Measurements from ENCODE around the gene CHST7. TPM values are rescaled to one million over a fixed set of nuclear protein-coding genes. Genes with fewer than 3 reads are reported as not detected.

Gene CHST7
- total RNA-seq, 4 donors from 2014 or later, result 7.2 to 32.0 (median 9.1) TPM

DNA sequence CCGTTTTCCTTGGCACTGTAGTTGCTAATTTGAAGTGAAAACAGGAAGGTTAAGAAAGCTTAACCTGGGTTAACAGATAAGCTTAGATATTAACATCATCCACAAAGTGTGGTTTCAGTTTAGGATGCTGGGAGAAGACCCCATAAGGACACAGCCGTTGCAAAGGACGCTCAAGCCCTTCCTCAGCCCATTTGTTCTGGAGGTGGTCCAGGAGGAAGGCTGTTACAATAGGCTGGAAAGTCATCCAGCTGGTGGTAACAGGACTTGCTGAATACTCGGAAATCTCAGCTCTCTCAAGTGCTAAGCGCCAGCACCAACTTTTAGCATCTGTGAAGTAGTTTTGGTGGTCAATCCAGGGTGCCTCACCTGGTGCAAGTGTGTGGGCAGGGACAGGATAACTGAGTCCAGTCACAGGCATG lies 14.2 kb downstream of the CHST7 start:
- Histone ChIP-seq H3K36me3 (no peaks in the 10 kb centered on the region), H3K27ac (peak overlapping the region; percentile 28 to 39), H3K9me3 (no peaks in the 10 kb centered on the region), H3K4me3 (no peak overlapping the region), H3K4me1 (no peaks in the 10 kb centered on the region), H3K27me3 (no peaks in the 10 kb centered on the region)
- DNase-seq, result no peak
- TF ChIP-seq, protein P1, sequence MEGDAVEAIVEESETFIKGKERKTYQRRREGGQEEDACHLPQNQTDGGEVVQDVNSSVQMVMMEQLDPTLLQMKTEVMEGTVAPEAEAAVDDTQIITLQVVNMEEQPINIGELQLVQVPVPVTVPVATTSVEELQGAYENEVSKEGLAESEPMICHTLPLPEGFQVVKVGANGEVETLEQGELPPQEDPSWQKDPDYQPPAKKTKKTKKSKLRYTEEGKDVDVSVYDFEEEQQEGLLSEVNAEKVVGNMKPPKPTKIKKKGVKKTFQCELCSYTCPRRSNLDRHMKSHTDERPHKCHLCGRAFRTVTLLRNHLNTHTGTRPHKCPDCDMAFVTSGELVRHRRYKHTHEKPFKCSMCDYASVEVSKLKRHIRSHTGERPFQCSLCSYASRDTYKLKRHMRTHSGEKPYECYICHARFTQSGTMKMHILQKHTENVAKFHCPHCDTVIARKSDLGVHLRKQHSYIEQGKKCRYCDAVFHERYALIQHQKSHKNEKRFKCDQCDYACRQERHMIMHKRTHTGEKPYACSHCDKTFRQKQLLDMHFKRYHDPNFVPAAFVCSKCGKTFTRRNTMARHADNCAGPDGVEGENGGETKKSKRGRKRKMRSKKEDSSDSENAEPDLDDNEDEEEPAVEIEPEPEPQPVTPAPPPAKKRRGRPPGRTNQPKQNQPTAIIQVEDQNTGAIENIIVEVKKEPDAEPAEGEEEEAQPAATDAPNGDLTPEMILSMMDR (IDR thresholded peaks at IDR 0.05), result no peak
- no peak for TF ChIP-seq POLR2A (IDR thresholded peaks at IDR 0.05)
- intact Hi-C loops (cut with DNase I; ENCODE audit: low total_unique reads), result no loop called here

DNA sequence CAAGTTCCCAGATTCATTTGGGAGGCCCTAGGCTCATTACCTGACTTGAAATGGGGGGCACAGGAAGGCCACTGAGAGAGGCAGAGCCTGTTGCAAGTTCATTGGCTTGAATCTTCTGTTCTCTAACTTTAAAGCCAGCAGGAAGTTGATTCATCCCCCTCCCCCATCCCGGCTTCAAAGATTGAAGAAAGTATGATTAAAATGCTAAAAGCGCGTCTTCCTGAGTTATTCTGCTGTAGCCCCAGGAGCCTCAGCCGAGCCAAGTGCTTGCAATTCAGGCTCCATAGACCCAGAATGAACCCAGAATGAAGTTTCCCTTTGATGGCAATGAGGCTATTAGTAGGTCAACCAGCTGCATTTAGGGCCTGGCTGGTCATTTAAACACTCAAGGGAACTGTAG lies 14.7 kb downstream of the CHST7 start:
- DNase-seq, result peak; percentile 36 to 58
- Histone ChIP-seq H3K4me1 (no peaks in the 10 kb centered on the region), H3K9me3 (no peaks in the 10 kb centered on the region), H3K27ac (peak overlapping the region; percentile 28 to 39), H3K4me3 (no peak overlapping the region), H3K36me3 (no peaks in the 10 kb centered on the region), H3K27me3 (no peaks in the 10 kb centered on the region)
- intact Hi-C loops (cut with DNase I; ENCODE audit: low total_unique reads), result no loop called here
- TF ChIP-seq POLR2A (IDR thresholded peaks at IDR 0.05), result no peak
- TF ChIP-seq, protein P1 (IDR thresholded peaks at IDR 0.05), result no peak

- H3K4me1 ChIP-seq, result no peaks in the 10 kb centered on the region
- H3K27me3 ChIP-seq, result no peaks in the 10 kb centered on the region
- TF ChIP-seq POLR2A (IDR thresholded peaks at IDR 0.05), result no peak
- TF ChIP-seq, protein P1 (IDR thresholded peaks at IDR 0.05), result no peak
- H3K9me3 ChIP-seq, result no peaks in the 10 kb centered on the region
- H3K27ac ChIP-seq, result no peak overlapping the region
- intact Hi-C loops (cut with DNase I; ENCODE audit: low total_unique reads), result no loop called here
- no peak overlapping the region for H3K4me3 ChIP-seq
- DNase-seq, result no peak
- H3K36me3 ChIP-seq, result no peaks in the 10 kb centered on the region
Measured at GRCh38 chrX:46589977-46590723, 16.6 kb downstream of the CHST7 start.

GRCh38 chrX:46595084-46595483 lies 21.5 kb downstream of the CHST7 start:
- intact Hi-C loops (cut with DNase I; ENCODE audit: low total_unique reads), result no loop called here
- H3K36me3 ChIP-seq, result no peaks in the 10 kb centered on the region
- H3K4me1 ChIP-seq, result no peaks in the 10 kb centered on the region
- H3K27ac ChIP-seq, result no peak overlapping the region
- no peaks in the 10 kb centered on the region for H3K9me3 ChIP-seq
- no peaks in the 10 kb centered on the region for H3K27me3 ChIP-seq
- TF ChIP-seq, protein P1 (IDR thresholded peaks at IDR 0.05), result no peak
- no peak for TF ChIP-seq POLR2A (IDR thresholded peaks at IDR 0.05)
- DNase-seq, result no peak
- H3K4me3 ChIP-seq, result no peak overlapping the region

- intact Hi-C loops (cut with DNase I; ENCODE audit: low total_unique reads), result no loop called here
Measured at GRCh38 chrX:46597208-46597607, 23.6 kb downstream of the CHST7 start.

More at GRCh38 chrX:46597208-46597607, 23.6 kb downstream of the CHST7 start:
- Histone ChIP-seq H3K27ac (no peak overlapping the region), H3K27me3 (no peaks in the 10 kb centered on the region), H3K9me3 (no peaks in the 10 kb centered on the region), H3K4me1 (no peaks in the 10 kb centered on the region), H3K36me3 (no peaks in the 10 kb centered on the region), H3K4me3 (no peak overlapping the region)
- TF ChIP-seq POLR2A (IDR thresholded peaks at IDR 0.05), result no peak
- TF ChIP-seq, protein P1 (IDR thresholded peaks at IDR 0.05), result no peak
- DNase-seq, result no peak

Measured in uterus (tissue), 4 donors.